Midbrain (tissue), 1 donor: ENCODE results near the gene RBMS3.
"Not testable (repeated sequence)": the region's sequence is repeated elsewhere in the genome, so short reads cannot be mapped to it uniquely, and the experiment has no call there.

ENCODE experiments used
- DNase-seq: peaks from one replicate; lab custom pipeline; 2025; lab: John Stamatoyannopoulos, UW

RBMS3 gene

DNA sequence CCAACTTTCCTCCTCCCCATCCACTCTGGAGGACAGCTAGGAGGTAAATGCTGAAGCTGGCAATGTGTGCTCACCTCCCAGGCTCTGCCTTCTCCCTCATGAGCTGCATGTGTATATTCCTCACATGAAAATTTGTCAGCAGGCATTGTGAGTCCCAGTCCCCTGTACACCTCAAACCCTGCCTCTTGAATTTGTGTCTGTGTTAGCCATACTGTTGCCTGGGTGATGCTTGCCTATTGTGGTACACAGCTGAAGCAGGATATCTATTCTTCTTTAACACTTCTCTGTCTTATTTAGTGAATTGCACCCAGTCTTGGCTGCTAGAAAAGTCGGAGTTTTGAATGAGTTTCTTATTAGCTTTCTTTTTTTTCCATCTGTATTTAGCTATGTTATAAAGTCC is 739.5 kb downstream of the RBMS3 start:
- DNase-seq, result no peak

DNA sequence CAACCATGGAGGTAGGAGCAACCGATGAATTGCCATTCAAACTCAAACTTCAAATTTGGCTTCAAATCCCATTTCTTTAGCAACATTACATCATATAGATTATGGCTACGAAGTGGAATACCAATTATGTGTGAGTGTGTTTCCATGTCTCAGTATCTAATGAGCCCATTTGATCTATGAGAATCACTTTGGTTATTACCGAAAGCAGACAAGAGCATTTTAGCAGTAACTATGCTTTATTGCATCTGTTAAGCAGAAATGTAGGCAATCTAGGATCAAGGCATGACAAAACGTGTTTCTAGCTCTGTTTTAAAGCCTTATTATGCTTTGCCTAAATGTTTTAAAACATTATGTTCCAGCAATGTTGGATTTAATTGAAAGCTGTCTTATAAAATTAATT is 743.6 kb downstream of the RBMS3 start:
- DNase-seq, result no peak

GRCh38 chr3:30026851-30027250 is 746.0 kb downstream of the RBMS3 start:
- DNase-seq, result no peak

DNA sequence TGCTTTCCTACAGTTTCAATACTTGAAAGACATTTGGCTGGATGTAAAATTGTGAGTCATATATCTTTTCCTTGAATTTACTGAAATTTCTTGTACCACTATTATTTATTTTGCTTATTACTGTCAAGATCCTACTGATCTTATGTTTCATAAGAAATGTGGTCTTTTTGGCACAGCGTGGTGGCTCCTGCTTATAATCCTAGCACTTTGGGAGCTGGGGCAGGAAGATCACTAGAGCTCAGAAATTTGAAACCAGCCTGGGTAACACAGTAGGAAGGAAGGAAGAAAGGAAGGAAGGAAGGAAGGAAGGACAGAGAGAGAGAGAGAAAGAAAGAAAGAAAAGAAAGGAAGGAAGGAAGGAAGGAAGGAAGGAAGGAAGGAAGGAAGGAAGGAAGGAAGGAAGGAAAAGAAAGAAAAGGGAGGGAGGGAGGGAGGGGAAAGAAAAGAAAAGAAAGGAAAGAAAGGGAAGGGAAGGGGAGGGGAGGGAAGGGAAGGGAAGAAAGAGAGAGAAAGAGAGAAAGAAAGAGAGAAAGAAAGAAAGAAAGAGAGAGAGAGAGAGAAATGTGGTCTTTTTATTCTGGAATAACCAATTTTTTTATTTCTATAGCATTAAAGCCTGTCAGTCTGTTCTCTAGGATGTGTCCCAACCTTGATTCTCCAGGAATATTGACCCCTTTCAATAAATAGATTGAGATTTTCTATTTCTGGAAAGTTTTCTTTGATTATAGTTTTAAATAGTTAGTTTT is 753.5 kb downstream of the RBMS3 start:
- no peak for DNase-seq

DNA sequence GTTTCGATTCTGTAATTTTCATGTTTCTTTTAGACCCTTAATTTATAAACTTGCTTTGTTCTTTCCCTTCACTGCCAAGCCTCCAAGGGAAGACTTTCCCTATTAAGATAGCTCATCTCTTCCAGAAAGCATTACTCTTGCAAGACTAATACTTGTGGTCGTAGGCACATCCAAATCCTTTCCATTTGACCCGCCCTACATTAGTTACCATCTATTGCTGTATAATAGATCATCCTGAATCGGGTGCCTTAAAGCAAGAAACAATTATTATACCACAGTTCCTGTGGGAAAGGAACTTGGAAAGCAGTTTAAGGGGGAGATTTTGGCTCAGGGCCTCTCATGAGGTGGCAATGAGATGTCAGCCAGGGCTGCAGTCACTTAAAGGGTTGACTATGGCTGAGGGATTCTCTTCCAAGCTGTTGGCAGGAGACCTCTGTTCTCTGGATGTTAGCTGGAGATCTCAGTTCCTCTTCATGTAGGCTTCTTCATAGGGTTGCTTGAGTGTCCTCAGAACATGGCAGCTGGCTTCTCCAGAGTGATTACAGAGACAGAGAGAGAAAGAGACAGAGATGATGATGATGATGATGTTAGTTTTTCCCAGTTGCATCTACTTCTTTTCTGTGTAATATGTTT is 755.2 kb downstream of the RBMS3 start:
- DNase-seq, result no peak

DNA sequence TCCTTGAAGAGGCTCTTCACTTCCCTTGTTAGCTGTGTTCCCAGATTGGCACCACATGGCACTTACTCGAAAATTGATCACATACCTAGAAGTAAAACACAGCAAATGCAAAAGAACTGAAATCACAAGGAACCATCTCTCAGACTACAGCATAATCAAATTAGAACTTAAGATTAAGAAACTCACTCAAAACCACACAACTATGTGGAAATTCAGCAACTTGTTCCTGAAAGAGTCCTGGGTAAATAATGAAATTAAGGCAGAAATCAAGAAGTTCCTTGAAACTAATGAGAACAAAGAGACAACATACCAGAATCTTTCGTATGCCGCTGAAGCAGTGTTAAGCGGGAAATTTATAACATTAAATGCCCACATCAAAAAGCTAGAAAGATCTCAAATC is 759.3 kb downstream of the RBMS3 start:
- no peak for DNase-seq

- DNase-seq, result not testable (repeated sequence)
Measured at GRCh38 chr3:30041481-30041880, 760.6 kb downstream of the RBMS3 start.

- peak; percentile 69 for DNase-seq
Measured at GRCh38 chr3:30042274-30042859, 761.5 kb downstream of the RBMS3 start.

- DNase-seq, result no peak
Measured at GRCh38 chr3:30042916-30043555, 762.2 kb downstream of the RBMS3 start.

GRCh38 chr3:30044515-30044914 is 763.6 kb downstream of the RBMS3 start:
- no peak for DNase-seq

GRCh38 chr3:30048431-30048830 is 767.6 kb downstream of the RBMS3 start:
- DNase-seq, result no peak

DNA sequence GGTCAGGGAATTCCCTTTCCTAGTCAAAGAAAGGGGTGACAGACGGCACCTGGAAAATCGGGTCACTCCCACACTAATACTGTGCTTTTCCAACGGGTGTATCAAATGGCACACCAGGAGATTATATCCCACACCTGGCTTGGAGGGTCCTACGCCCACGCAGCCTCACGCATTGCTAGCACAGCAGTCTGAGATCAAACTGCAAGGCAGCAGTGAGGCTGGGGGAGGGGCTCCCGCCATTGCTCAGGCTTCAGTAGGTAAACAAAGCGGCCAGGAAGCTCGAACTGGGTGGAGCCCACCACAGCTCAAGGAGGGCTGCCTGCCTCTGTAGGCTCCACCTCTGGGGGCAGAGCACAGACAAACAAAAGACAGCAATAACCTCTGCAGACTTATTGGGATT is 769.2 kb downstream of the RBMS3 start:
- DNase-seq, result not testable (repeated sequence)

DNA sequence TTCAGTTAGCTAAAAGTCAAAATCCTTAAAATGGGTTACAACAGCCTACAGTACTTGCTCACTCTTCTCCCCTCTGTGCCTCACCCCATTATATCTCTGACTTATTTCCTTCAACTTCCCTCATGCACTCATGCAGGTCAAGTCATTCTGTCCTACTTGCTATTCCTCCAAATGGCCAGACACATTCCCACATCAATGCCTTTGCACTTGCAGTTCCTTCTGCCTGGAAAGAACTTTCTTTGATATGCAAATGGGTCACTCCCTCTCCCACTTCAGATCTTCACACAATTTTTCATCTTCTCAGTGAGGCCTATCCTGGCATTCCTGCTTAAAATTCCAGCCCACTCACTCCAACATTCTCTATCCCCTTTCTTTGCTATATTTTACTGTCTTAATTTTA is 778.4 kb downstream of the RBMS3 start:
- DNase-seq, result no peak
